Measurements from ENCODE around the gene NIFK.
A peak's percentile ranks its signal among the peaks of the same experiment; 100 is the strongest.
"Not testable (repeated sequence)": the region's sequence is repeated elsewhere in the genome, so short reads cannot be mapped to it uniquely, and the experiment has no call there.

NIFK gene

GRCh38 chr2:121731366-121731765 lies 5.3 kb downstream of the NIFK start:
- DNase-seq = no peak

- no peak for DNase-seq
These were observed 8.7 kb downstream of the NIFK start for GRCh38 chr2:121727950-121728349.

- DNase-seq = no peak
These were observed 9.3 kb downstream of the NIFK start for GRCh38 chr2:121727332-121727731.

- DNase-seq = no peak
These were observed 13.4 kb downstream of the NIFK start for GRCh38 chr2:121723316-121723715.

GRCh38 chr2:121722479-121722878 lies 14.2 kb downstream of the NIFK start:
- peak; percentile 59 for DNase-seq

GRCh38 chr2:121721926-121722325 lies 14.7 kb downstream of the NIFK start:
- DNase-seq = peak; percentile 35

- no peak for DNase-seq
These were observed 19.1 kb downstream of the NIFK start for GRCh38 chr2:121717529-121717928.

GRCh38 chr2:121716126-121716525 lies 20.5 kb downstream of the NIFK start:
- DNase-seq = no peak

- not testable (repeated sequence) for DNase-seq
These were observed 25.2 kb downstream of the NIFK start for GRCh38 chr2:121711481-121711880.

GRCh38 chr2:121710470-121711170 lies 26.1 kb downstream of the NIFK start:
- no peak for DNase-seq

GRCh38 chr2:121709776-121710469 lies 26.8 kb downstream of the NIFK start:
- no peak for DNase-seq

GRCh38 chr2:121707920-121708361 lies 28.7 kb downstream of the NIFK start:
- no peak for DNase-seq

GRCh38 chr2:121707344-121707919 lies 29.2 kb downstream of the NIFK start:
- DNase-seq = no peak

- DNase-seq = no peak
These were observed 30.7 kb downstream of the NIFK start for GRCh38 chr2:121705958-121706357.

- no peak for DNase-seq
These were observed 31.3 kb downstream of the NIFK start for GRCh38 chr2:121705390-121705789.

- not testable (repeated sequence) for DNase-seq
These were observed 34.9 kb downstream of the NIFK start for GRCh38 chr2:121701761-121702160.

GRCh38 chr2:121699421-121700333 lies 37.0 kb downstream of the NIFK start:
- peak; percentile 89 for DNase-seq

GRCh38 chr2:121698318-121698930 lies 38.3 kb downstream of the NIFK start:
- DNase-seq = no peak

- DNase-seq = no peak
These were observed 39.5 kb downstream of the NIFK start for GRCh38 chr2:121697108-121697631.

GRCh38 chr2:121696410-121696930 lies 40.2 kb downstream of the NIFK start:
- no peak for DNase-seq

GRCh38 chr2:121695171-121695451 lies 41.6 kb downstream of the NIFK start:
- DNase-seq = no peak
